H1 (cell line): ENCODE data around the gene CCDC102A. TPM values are rescaled to one million over a fixed set of nuclear protein-coding genes. Genes with fewer than 3 reads are reported as not detected.

Source experiments
- BACH1 ChIP-seq: IDR thresholded peaks from 2 replicates; pipeline ENCODE4 v1.6.1; 2012; ENCODE audit warnings: low read length, improper control_type of control experiment
- JUND ChIP-seq: IDR thresholded peaks from 2 replicates; pipeline ENCODE4 v1.6.1; 2011; ENCODE audit warnings: mild to moderate bottlenecking, improper control_type of control experiment, low read length
- RBBP5 ChIP-seq: IDR thresholded peaks from 2 replicates; pipeline ENCODE4 v1.7.1; 2012; ENCODE audit warnings: low read depth, mild to moderate bottlenecking, inconsistent platforms, low read length, moderate library complexity, borderline replicate concordance
- polyA plus RNA-seq, 7 experiments: library from polyadenylated mRNA; depleted of rRNA in 3 of 7; stranded (reverse) in 5 of 7; unstranded in 2 of 7; fragments of >200 nt in 5 of 7; fragments of 200-250 nt in 2 of 7; gene quantifications; 1 replicate in 5 of 7; 2 replicates in 1 of 7; 4 replicates in 1 of 7; pipeline versions ENCODE4 v1.2.1 to v1.2.3, GENCODE V29; 2011 to 2013; ENCODE audit warnings: missing spikeins in 2 of 7, mixed read lengths in 2 of 7
- total RNA-seq: library from RNA; stranded (reverse); fragmentation: NEBNext Ultra II Directional; extraction: Animal tissue kit (Norgen Biotek cat#: 25700); gene quantifications from 2 replicates; pipeline ENCODE4 v1.2.1, GENCODE V29; 2021

CCDC102A gene
- total and polyA plus RNA-seq, 2 of the 8 experiments (the other 6 are each of a cell fraction or from before 2014, with no cell fraction given) = 4.0 to 7.5 TPM

- TF ChIP-seq JUND (no peak), RBBP5 (no peak), BACH1 (no peak)
- TF ChIP-seq, all 59 proteins: peak for 0
These were observed 18.7 kb downstream of the CCDC102A start (continued) for GRCh38 chr16:57517397-57518367.
